Stimulated activated naive CD8-positive, alpha-beta T cell treated with anti-CD3 and anti-CD28 coated beads, Interleukin-15, amount 100 ng/mL, for 72 hours (primary cell): ENCODE measurements around the gene RHOF.
A peak's percentile ranks its signal among the peaks of the same experiment; 100 is the strongest.

Source experiments
- ATAC-seq: fragments of 150-1000 bp; cut with Tn5 transposase; 2 replicates; pipeline ENCODE4 v1.10.0; 2021; ENCODE audit warnings: mild to moderate bottlenecking, moderate library complexity
- DNase-seq, 2 donors: peaks; one replicate each; pipeline ENCODE4 v3.0.0; 2021 to 2022
- H3K27ac Mint-ChIP-seq, 2 donors: one replicate each; pipeline ENCODE4 v1.8.0; 2022; ENCODE audit warnings: mild to moderate bottlenecking in 2 of 2, mixed read lengths in 2 of 2, moderate library complexity in 2 of 2
- H3K27me3 Mint-ChIP-seq: one replicate; pipeline ENCODE4 v1.8.0; 2022; ENCODE audit warnings: mixed read lengths
- H3K4me1 Mint-ChIP-seq: one replicate; pipeline ENCODE4 v1.8.0; 2022; ENCODE audit warnings: mild to moderate bottlenecking, mixed read lengths
- H3K4me3 Mint-ChIP-seq, 2 donors: one replicate each; pipeline ENCODE4 v1.8.0; 2022; ENCODE audit warnings: mild to moderate bottlenecking in 2 of 2, mixed read lengths in 2 of 2, moderate library complexity in 1 of 2
- H3K9me3 Mint-ChIP-seq, 2 donors: one replicate each; pipeline ENCODE4 v1.8.0; 2022; ENCODE audit warnings: mixed read lengths in 2 of 2

The RHOF gene

DNA sequence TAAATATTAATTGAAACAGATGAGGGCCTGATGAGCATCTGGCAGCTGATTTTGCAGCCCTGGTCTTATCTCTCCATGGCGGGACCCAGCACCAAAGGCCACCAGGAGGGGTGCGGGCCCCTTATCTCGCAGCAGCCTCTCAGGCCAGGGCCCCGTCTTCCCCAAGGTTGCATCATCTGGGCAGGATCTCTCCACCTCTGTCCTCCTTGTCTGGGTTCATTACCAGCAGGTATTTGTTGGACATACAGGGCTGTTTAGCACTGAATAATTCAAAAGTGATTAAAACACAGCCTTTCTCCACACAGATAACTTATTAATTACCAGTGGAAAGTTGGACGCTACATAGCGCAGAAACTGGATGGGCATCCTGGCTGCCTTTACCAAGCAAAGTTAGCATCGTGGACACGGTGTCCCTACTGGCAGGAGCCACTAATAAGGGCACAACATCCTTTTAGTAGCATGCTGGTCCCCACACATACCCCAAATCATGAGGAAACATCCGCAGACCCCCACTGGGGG, 55.1 kb downstream of the RHOF start:
- DNase-seq = no peak
- no peaks in the 10 kb centered on the region for H3K9me3 Mint-ChIP-seq
- H3K27ac Mint-ChIP-seq = no peak overlapping the region
- no peak overlapping the region for H3K4me3 Mint-ChIP-seq
- H3K4me1 Mint-ChIP-seq = no peaks in the 10 kb centered on the region
- ATAC-seq = no peak
- H3K27me3 Mint-ChIP-seq = no peaks in the 10 kb centered on the region

DNA sequence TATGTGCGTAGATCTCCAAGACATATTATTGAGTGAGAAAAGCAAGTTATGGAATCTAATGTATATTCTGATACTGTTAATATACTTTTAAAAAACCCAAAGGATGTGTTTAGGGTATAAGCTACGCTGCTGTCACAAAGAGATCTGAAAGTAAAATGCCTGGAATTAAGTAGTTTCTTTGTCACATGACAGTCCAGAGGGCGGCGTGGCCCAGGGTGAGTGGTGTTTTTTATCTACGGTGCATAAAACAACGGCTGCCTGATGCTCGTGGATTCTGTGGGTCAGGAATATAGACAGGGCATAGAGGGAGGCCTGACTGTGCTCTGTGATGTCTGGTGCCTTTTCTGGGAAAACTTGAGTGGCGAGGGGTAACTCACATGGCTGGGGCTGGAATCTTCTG, 59.6 kb downstream of the RHOF start:
- ATAC-seq (no peak), DNase-seq (no peak)
- H3K4me1 Mint-ChIP-seq = no peaks in the 10 kb centered on the region
- no peak overlapping the region for H3K27ac Mint-ChIP-seq
- H3K9me3 Mint-ChIP-seq = no peaks in the 10 kb centered on the region
- H3K4me3 Mint-ChIP-seq = no peak overlapping the region
- no peaks in the 10 kb centered on the region for H3K27me3 Mint-ChIP-seq

DNA sequence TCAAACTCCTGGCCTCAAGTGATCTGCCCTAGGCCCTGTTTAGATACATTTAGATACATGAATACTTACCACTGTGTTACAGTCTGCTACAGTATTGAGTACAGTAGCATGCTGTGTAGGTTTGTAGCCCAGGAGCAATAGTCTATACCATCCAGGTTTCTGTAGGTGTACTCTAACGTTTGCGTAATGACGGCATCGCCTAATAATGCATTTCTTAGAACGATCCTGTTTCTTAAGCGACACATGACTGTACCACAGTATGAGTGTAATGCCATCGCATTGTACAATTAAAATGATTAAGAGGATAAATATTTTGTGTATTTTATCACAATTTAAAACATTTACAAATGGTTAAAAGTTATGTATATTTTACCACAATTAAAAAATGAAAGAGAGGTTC, 62.0 kb downstream of the RHOF start:
- Mint-ChIP-seq H3K4me1 (no peaks in the 10 kb centered on the region), H3K4me3 (no peak overlapping the region), H3K27ac (peak overlapping the region in 1 of 2 donors; percentile 25)

DNA sequence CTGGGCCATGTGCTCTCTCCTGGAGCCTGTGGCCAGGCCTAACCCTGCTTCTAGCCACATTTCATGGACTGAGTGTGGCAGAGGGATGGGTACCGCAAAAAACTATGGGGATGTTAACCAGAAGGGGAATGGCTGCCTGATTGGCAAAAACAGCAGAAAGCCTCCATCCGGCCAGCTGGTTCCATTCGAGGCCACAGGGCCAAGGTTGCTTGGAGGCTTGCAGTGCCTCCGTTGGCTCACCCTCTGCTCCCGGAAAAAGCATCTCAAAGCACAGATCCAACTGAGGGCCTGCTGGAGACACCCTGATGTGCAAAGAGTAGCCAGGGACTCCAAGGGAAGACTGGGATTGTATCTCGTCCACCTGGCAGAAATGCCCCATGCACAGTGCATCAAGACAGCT, 64.5 kb downstream of the RHOF start:
- H3K4me3 Mint-ChIP-seq = no peak overlapping the region
- H3K4me1 Mint-ChIP-seq = no peaks in the 10 kb centered on the region
- no peaks in the 10 kb centered on the region for H3K27me3 Mint-ChIP-seq
- no peaks in the 10 kb centered on the region for H3K9me3 Mint-ChIP-seq
- DNase-seq = no peak
- H3K27ac Mint-ChIP-seq = no peak overlapping the region
- no peak for ATAC-seq

More for the DNA sequence above, 62.0 kb downstream of the RHOF start:
- DNase-seq (no peak), ATAC-seq (no peak)
- Mint-ChIP-seq H3K9me3 (no peaks in the 10 kb centered on the region), H3K27me3 (no peaks in the 10 kb centered on the region)
